ENCODE measurements around the gene FGD6. TPM values are rescaled to one million over a fixed set of nuclear protein-coding genes. Genes with fewer than 3 reads are reported as not detected.
"Not testable (repeated sequence)": the region's sequence is repeated elsewhere in the genome, so short reads cannot be mapped to it uniquely, and the experiment has no call there.

Gene FGD6
- total and polyA plus RNA-seq, 4 donors = 2.4 to 26.4 (median 9.0) TPM

DNA sequence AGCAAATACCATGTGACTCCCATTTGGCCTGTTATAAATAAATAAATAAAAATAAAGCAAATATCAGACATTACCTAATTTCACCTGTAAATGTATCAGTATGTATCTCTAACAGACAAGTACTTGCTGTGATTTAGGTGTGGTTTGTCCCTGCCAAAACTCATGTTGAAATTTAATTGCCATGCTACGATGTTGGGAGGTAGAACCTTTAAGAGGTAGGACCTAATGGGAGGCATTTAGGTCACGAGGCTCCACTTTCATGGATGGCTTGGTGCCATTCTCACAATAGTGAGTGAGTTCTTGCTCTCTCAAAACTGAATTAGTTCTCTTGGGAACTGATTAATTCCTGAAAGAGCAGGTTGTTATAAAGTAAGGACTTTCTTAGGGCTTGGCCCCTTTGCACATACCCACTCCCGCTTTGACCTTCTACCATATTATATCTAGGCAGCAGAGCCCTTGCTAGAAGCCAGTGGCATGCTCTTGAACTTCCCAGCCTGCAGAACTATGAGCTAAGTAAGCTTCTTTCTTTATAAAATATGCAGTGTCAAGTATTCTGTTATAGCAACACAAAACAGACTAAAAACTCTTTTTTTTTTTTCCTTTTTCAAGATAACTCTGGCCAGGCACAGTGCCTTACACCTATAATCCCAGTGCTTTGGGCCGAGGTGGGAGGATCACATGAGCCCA, 26.4 kb upstream of the FGD6 start:
- peaks cover 0 to 4% (median 2%) of the 10 kb centered on the region in 4 donors for H3K36me3 ChIP-seq (ENCODE audit: control insufficient read depth in 4 of 4, insufficient read depth in 4 of 4, low read length in 4 of 4)
- no peak overlapping the region for H3K4me3 ChIP-seq
- WGBS, 2 donors = 95 to 96% methylated on average over 4 of the region's 4 CpGs
- H3K9ac ChIP-seq (ENCODE audit: insufficient read depth in 1 of 2, low read length in 2 of 2) = no peak overlapping the region
- no peaks in the 10 kb centered on the region for H3K9me3 ChIP-seq (ENCODE audit: control insufficient read depth in 4 of 4, insufficient read depth in 3 of 4, low read length in 3 of 4)
- ATAC-seq (ENCODE audit: insufficient read depth, low FRiP score) = no peak
- TF ChIP-seq, protein P1, sequence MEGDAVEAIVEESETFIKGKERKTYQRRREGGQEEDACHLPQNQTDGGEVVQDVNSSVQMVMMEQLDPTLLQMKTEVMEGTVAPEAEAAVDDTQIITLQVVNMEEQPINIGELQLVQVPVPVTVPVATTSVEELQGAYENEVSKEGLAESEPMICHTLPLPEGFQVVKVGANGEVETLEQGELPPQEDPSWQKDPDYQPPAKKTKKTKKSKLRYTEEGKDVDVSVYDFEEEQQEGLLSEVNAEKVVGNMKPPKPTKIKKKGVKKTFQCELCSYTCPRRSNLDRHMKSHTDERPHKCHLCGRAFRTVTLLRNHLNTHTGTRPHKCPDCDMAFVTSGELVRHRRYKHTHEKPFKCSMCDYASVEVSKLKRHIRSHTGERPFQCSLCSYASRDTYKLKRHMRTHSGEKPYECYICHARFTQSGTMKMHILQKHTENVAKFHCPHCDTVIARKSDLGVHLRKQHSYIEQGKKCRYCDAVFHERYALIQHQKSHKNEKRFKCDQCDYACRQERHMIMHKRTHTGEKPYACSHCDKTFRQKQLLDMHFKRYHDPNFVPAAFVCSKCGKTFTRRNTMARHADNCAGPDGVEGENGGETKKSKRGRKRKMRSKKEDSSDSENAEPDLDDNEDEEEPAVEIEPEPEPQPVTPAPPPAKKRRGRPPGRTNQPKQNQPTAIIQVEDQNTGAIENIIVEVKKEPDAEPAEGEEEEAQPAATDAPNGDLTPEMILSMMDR (IDR thresholded peaks at IDR 0.05; ENCODE audit: control extremely low read depth, extremely low read depth) = no peak
- H3K27me3 ChIP-seq (ENCODE audit: control insufficient read depth in 3 of 3, insufficient read depth in 3 of 3, low read length in 2 of 3) = no peaks in the 10 kb centered on the region
- DNase-seq = no peak
- H3K27ac ChIP-seq (ENCODE audit: low read depth in 1 of 2, low read length in 1 of 2) = no peak overlapping the region
- peaks cover 0 to 5% (median 0%) of the 10 kb centered on the region in 5 donors for H3K4me1 ChIP-seq (ENCODE audit: control insufficient read depth in 5 of 5, insufficient read depth in 5 of 5, low read length in 5 of 5)

DNA sequence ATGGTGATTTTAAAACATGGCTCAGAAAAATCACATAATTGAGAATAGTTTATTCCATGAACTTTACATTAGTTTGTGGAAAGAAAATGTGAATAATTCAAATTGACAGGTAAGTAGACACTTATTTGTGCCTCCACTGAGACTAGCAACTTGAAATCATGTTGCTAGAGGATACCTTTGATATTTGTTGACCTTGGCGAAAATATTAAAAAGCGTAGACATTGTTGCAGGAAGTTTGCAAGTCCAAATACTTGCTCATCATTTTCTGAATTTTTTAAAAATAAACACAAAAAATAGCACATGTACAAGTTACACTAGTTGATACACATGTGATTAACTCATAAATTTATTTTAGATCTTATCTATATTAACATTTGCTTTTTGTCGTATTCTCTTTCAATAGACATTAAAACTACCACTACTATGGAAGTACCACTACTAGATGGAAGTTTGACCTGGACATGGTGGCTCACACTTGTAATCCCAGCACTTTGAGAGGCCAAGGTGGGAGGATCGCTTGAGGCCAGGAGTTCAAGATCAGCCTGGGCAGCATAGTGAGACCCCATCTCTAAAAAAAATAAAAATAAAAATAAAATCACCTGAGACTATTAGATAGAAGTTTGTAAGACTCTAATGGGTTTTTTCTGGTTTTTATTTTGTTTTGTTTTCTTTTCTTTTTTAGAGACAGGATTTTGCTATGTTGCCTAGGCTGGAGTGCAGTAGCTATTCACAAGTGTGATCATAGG, 24.7 kb upstream of the FGD6 start:
- H3K4me1 ChIP-seq (ENCODE audit: control insufficient read depth in 5 of 5, insufficient read depth in 5 of 5, low read length in 5 of 5) = peaks cover 0 to 5% (median 0%) of the 10 kb centered on the region in 5 donors
- H3K4me3 ChIP-seq = no peak overlapping the region
- H3K27me3 ChIP-seq (ENCODE audit: control insufficient read depth in 3 of 3, insufficient read depth in 3 of 3, low read length in 2 of 3) = no peaks in the 10 kb centered on the region
- H3K9ac ChIP-seq (ENCODE audit: insufficient read depth in 1 of 2, low read length in 2 of 2) = no peak overlapping the region
- 93% methylated on average over 4 of the region's 4 CpGs for WGBS, 2 donors
- TF ChIP-seq, protein P1 (IDR thresholded peaks at IDR 0.05; ENCODE audit: control extremely low read depth, extremely low read depth) = no peak
- DNase-seq (no peak), ATAC-seq (ENCODE audit: insufficient read depth, low FRiP score) (no peak)
- no peak overlapping the region for H3K27ac ChIP-seq (ENCODE audit: low read depth in 1 of 2, low read length in 1 of 2)
- H3K36me3 ChIP-seq (ENCODE audit: control insufficient read depth in 4 of 4, insufficient read depth in 4 of 4, low read length in 4 of 4) = peaks cover 0 to 4% (median 2%) of the 10 kb centered on the region in 4 donors
- H3K9me3 ChIP-seq (ENCODE audit: control insufficient read depth in 4 of 4, insufficient read depth in 3 of 4, low read length in 3 of 4) = no peaks in the 10 kb centered on the region

- ATAC-seq (ENCODE audit: insufficient read depth, low FRiP score); H3K27ac ChIP-seq (ENCODE audit: low read depth in 1 of 2, low read length in 1 of 2); H3K9me3 ChIP-seq (ENCODE audit: control insufficient read depth in 4 of 4, insufficient read depth in 3 of 4, low read length in 3 of 4); H3K27me3 ChIP-seq (ENCODE audit: control insufficient read depth in 3 of 3, insufficient read depth in 3 of 3, low read length in 2 of 3); DNase-seq; H3K9ac ChIP-seq (ENCODE audit: insufficient read depth in 1 of 2, low read length in 2 of 2); H3K4me1 ChIP-seq (ENCODE audit: control insufficient read depth in 5 of 5, insufficient read depth in 5 of 5, low read length in 5 of 5); H3K36me3 ChIP-seq (ENCODE audit: control insufficient read depth in 4 of 4, insufficient read depth in 4 of 4, low read length in 4 of 4); H3K4me3 ChIP-seq: not testable (repeated sequence)
- WGBS, 2 donors = 85 to 93% methylated on average over 6 of the region's 6 CpGs
Measured at GRCh38 chr12:95241138-95241537, 23.9 kb upstream of the FGD6 start.

GRCh38 chr12:95240556-95240955, 23.3 kb upstream of the FGD6 start:
- TF ChIP-seq, protein P1 (IDR thresholded peaks at IDR 0.05; ENCODE audit: control extremely low read depth, extremely low read depth) = no peak
- no peak for ATAC-seq (ENCODE audit: insufficient read depth, low FRiP score)
- WGBS, 2 donors = 82 to 91% methylated on average over 2 of the region's 2 CpGs

DNA sequence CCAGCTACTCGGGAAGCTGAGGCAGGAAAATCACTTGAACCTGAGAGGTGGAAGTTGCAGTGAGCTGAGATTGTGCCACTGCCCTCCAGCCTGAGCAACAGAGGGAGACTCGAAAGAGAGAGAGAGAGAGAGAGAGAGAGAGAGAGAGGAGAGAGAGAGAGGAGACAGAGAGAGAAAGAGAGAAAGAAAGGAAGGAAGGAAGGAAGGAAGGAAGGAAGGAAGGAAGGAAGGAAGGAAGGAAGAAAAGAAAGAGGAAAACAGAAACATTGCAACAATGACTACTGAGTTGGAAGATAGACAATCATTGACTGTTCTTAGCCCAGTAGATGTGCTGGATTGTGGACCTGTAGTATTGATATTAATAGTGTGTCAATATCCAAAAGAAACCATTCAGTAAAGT, 22.6 kb upstream of the FGD6 start:
- not testable (repeated sequence) for H3K27ac ChIP-seq (ENCODE audit: low read depth in 1 of 2, low read length in 1 of 2); DNase-seq; H3K36me3 ChIP-seq (ENCODE audit: control insufficient read depth in 4 of 4, insufficient read depth in 4 of 4, low read length in 4 of 4); H3K27me3 ChIP-seq (ENCODE audit: control insufficient read depth in 3 of 3, insufficient read depth in 3 of 3, low read length in 2 of 3); H3K4me3 ChIP-seq; H3K9me3 ChIP-seq (ENCODE audit: control insufficient read depth in 4 of 4, insufficient read depth in 3 of 4, low read length in 3 of 4); H3K9ac ChIP-seq (ENCODE audit: insufficient read depth in 1 of 2, low read length in 2 of 2); H3K4me1 ChIP-seq (ENCODE audit: control insufficient read depth in 5 of 5, insufficient read depth in 5 of 5, low read length in 5 of 5); ATAC-seq (ENCODE audit: insufficient read depth, low FRiP score)
- WGBS, 2 donors = 88 to 92% methylated on average over 2 of the region's 2 CpGs

More at GRCh38 chr12:95240556-95240955, 23.3 kb upstream of the FGD6 start:
- Histone ChIP-seq H3K9me3 (ENCODE audit: control insufficient read depth in 4 of 4, insufficient read depth in 3 of 4, low read length in 3 of 4) (no peaks in the 10 kb centered on the region), H3K36me3 (ENCODE audit: control insufficient read depth in 4 of 4, insufficient read depth in 4 of 4, low read length in 4 of 4) (peaks cover 0 to 4% (median 2%) of the 10 kb centered on the region in 4 donors), H3K9ac (ENCODE audit: insufficient read depth in 1 of 2, low read length in 2 of 2) (no peak overlapping the region), H3K27me3 (ENCODE audit: control insufficient read depth in 3 of 3, insufficient read depth in 3 of 3, low read length in 2 of 3) (no peaks in the 10 kb centered on the region), H3K27ac (ENCODE audit: low read depth in 1 of 2, low read length in 1 of 2) (no peak overlapping the region), H3K4me1 (ENCODE audit: control insufficient read depth in 5 of 5, insufficient read depth in 5 of 5, low read length in 5 of 5) (peaks cover 0 to 4% (median 0%) of the 10 kb centered on the region in 5 donors), H3K4me3 (no peak overlapping the region)
- no peak for DNase-seq
